Gastroesophageal sphincter (tissue), 4 donors: ENCODE data around the gene CFAP77. TPM values are rescaled to one million over a fixed set of nuclear protein-coding genes. Genes with fewer than 3 reads are reported as not detected.

Experiments
- ATAC-seq: fragments of 150-250 bp; one replicate; pipeline ENCODE4 v1.9.1; 2016; ENCODE audit warnings: mild to moderate bottlenecking, moderate library complexity
- H3K27ac ChIP-seq, 4 donors: fragments of 200-600 bp; sonication (generic) in 3 of 4; 1 replicate in 3 of 4; 2 replicates in 1 of 4; pipeline ENCODE4 v1.5.1; 2016 to 2019
- H3K27me3 ChIP-seq: fragments of 200-600 bp; sonication (generic); one replicate; pipeline ENCODE4 v1.5.1; 2019
- H3K36me3 ChIP-seq, 2 donors: fragments of 200-600 bp; sonication (generic); one replicate each; pipeline ENCODE4 v1.5.1; 2019; ENCODE audit warnings: control low read depth in 1 of 2
- H3K4me1 ChIP-seq, 3 donors: fragments of 200-600 bp; sonication (generic); 1 replicate in 2 of 3; 2 replicates in 1 of 3; pipeline ENCODE4 v1.5.1; 2016 to 2019; ENCODE audit warnings: control low read depth in 2 of 3
- H3K4me3 ChIP-seq, 2 donors: fragments of 200-600 bp; sonication (generic); one replicate each; pipeline ENCODE4 v1.5.1; 2019; ENCODE audit warnings: mild to moderate bottlenecking in 1 of 2, moderate library complexity in 1 of 2
- H3K9me3 ChIP-seq, 3 donors: fragments of 200-600 bp; sonication (generic); one replicate each; pipeline ENCODE4 v1.5.1; 2017 to 2019; ENCODE audit warnings: control low read depth in 2 of 3
- CTCF ChIP-seq, 4 experiments: fragments of 200-600 bp in 2 of 4; fragments of 450-650 bp in 2 of 4; sonication (generic) in 1 of 4; IDR thresholded peaks; one replicate each; pipeline ENCODE4 v1.5.1; 2017 to 2019; ENCODE audit warnings: antibody characterized with exemption in 4 of 4, mild to moderate bottlenecking in 2 of 4, moderate library complexity in 2 of 4
- EP300 ChIP-seq: sonication (generic); formaldehyde crosslinking; IDR thresholded peaks from one replicate; pipeline ENCODE4 v1.6.1; 2017; ENCODE audit warnings: antibody characterized with exemption, mild to moderate bottlenecking
- POLR2A ChIP-seq, 2 donors: fragments of 450-650 bp; IDR thresholded peaks; one replicate each; pipeline ENCODE4 v1.6.1; 2017; ENCODE audit warnings: antibody characterized with exemption in 2 of 2, mild to moderate bottlenecking in 2 of 2, moderate library complexity in 1 of 2
- POLR2AphosphoS5 ChIP-seq: sonication (generic); formaldehyde crosslinking; IDR thresholded peaks from one replicate; pipeline ENCODE4 v1.6.1; 2017; ENCODE audit warnings: antibody characterized with exemption
- WGBS, 2 donors: methylation state at CpG; one replicate each; pipeline ENCODE4 v1.1.5; 2018; ENCODE audit warnings: low coverage in 1 of 2; 5-methylcytosine and 5-hydroxymethylcytosine counted together
- total RNA-seq, 4 donors: library from RNA; depleted of rRNA; stranded (reverse); fragments of >200 nt; gene quantifications; one replicate each; pipeline ENCODE4 v1.1.0, GENCODE V29; 2016

Gene CFAP77
- total RNA-seq, 4 donors from 2014 or later: not detected

- Histone ChIP-seq H3K27ac (no peak overlapping the region), H3K4me1 (no peaks in the 10 kb centered on the region), H3K4me3 (no peak overlapping the region), H3K9me3 (no peaks in the 10 kb centered on the region), H3K27me3 (peaks cover 53% of the 10 kb centered on the region), H3K36me3 (no peaks in the 10 kb centered on the region)
- WGBS, 2 donors: 64% methylated on average over 10 of the region's 20 CpGs; no CpG with 5 or more reads in 1 of the 2 donors
- no peak for ATAC-seq
- TF ChIP-seq EP300 (no peak), POLR2A (IDR thresholded peaks at IDR 0.05) (no peak), POLR2AphosphoS5 (no peak), CTCF (IDR thresholded peaks at IDR 0.05) (no peak)
Observed at GRCh38 chr9:132461281-132461896, 51.4 kb downstream of the CFAP77 start.

GRCh38 chr9:132461971-132462370, 52.0 kb downstream of the CFAP77 start:
- ATAC-seq: no peak
- no peaks in the 10 kb centered on the region for H3K4me1 ChIP-seq
- no peaks in the 10 kb centered on the region for H3K9me3 ChIP-seq
- H3K27me3 ChIP-seq: peaks cover 53% of the 10 kb centered on the region
- no peak overlapping the region for H3K4me3 ChIP-seq
- no peak overlapping the region for H3K27ac ChIP-seq
- WGBS, 2 donors: 65 to 74% methylated on average over 6 to 9 of the region's 11 CpGs
- no peak for TF ChIP-seq CTCF (IDR thresholded peaks at IDR 0.05)
- no peak for TF ChIP-seq EP300
- TF ChIP-seq POLR2A (IDR thresholded peaks at IDR 0.05): no peak
- no peak for TF ChIP-seq POLR2AphosphoS5
- no peaks in the 10 kb centered on the region for H3K36me3 ChIP-seq

- no peaks in the 10 kb centered on the region for H3K9me3 ChIP-seq
- no peak overlapping the region for H3K4me3 ChIP-seq
- H3K36me3 ChIP-seq: no peaks in the 10 kb centered on the region
- no peak overlapping the region for H3K27ac ChIP-seq
- peaks cover 48% of the 10 kb centered on the region for H3K27me3 ChIP-seq
- WGBS, 2 donors: 70 to 71% methylated on average over 4 to 8 of the region's 9 CpGs
- TF ChIP-seq POLR2A (IDR thresholded peaks at IDR 0.05) (no peak), POLR2AphosphoS5 (no peak), CTCF (IDR thresholded peaks at IDR 0.05) (no peak), EP300 (no peak)
- no peaks in the 10 kb centered on the region for H3K4me1 ChIP-seq
- ATAC-seq: no peak
Observed at GRCh38 chr9:132464547-132464946, 54.5 kb downstream of the CFAP77 start.

- H3K9me3 ChIP-seq: no peaks in the 10 kb centered on the region
- H3K36me3 ChIP-seq: no peaks in the 10 kb centered on the region
- TF ChIP-seq POLR2AphosphoS5 (no peak), EP300 (no peak), POLR2A (IDR thresholded peaks at IDR 0.05) (no peak)
- 56 to 77% methylated on average over 3 to 5 of the region's 5 CpGs for WGBS, 2 donors
- ATAC-seq: no peak
- no peak overlapping the region for H3K4me3 ChIP-seq
- H3K27me3 ChIP-seq: peaks cover 43% of the 10 kb centered on the region
- H3K27ac ChIP-seq: no peak overlapping the region
- H3K4me1 ChIP-seq: no peaks in the 10 kb centered on the region
Observed at GRCh38 chr9:132465131-132465635, 55.2 kb downstream of the CFAP77 start.

GRCh38 chr9:132472199-132472598, 62.2 kb downstream of the CFAP77 start:
- Histone ChIP-seq H3K36me3 (no peaks in the 10 kb centered on the region), H3K27ac (no peak overlapping the region), H3K27me3 (peaks cover 44% of the 10 kb centered on the region), H3K4me3 (no peak overlapping the region), H3K9me3 (no peaks in the 10 kb centered on the region), H3K4me1 (no peaks in the 10 kb centered on the region)
- no peak for ATAC-seq
- WGBS, 2 donors: 73 to 85% methylated on average over 3 to 4 of the region's 4 CpGs
- TF ChIP-seq CTCF (IDR thresholded peaks at IDR 0.05): no peak
- TF ChIP-seq POLR2AphosphoS5: no peak
- no peak for TF ChIP-seq EP300
- TF ChIP-seq POLR2A (IDR thresholded peaks at IDR 0.05): no peak
